Measurements from ENCODE around the gene MBOAT2.

DNA sequence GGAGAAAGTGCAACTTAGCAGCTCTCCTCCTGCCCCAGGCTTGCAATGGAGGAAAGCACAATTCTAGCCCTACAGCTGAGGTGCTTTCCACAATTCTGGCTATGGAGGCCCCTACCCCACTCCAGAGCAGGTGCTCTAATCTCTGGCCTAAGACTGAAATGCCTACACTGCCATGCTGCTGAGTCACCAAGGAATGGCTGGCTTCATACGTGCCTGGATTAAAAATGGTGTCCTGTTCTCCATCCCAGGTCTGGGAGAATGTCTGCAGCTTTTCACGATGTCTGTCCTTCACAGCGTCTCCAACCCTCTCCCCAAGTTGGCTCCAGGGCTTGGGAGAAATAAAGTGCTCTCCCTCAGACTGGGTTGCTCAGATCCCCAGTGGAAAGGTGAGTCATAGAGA is 48.5 kb downstream of the MBOAT2 start:
- TF ChIP-seq, protein P1, sequence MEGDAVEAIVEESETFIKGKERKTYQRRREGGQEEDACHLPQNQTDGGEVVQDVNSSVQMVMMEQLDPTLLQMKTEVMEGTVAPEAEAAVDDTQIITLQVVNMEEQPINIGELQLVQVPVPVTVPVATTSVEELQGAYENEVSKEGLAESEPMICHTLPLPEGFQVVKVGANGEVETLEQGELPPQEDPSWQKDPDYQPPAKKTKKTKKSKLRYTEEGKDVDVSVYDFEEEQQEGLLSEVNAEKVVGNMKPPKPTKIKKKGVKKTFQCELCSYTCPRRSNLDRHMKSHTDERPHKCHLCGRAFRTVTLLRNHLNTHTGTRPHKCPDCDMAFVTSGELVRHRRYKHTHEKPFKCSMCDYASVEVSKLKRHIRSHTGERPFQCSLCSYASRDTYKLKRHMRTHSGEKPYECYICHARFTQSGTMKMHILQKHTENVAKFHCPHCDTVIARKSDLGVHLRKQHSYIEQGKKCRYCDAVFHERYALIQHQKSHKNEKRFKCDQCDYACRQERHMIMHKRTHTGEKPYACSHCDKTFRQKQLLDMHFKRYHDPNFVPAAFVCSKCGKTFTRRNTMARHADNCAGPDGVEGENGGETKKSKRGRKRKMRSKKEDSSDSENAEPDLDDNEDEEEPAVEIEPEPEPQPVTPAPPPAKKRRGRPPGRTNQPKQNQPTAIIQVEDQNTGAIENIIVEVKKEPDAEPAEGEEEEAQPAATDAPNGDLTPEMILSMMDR (IDR thresholded peaks at IDR 0.05): no peak
- TF ChIP-seq TCF7L2 (IDR thresholded peaks at IDR 0.05; ENCODE audit: low read depth, low read length): no peak
- TF ChIP-seq, protein P2, sequence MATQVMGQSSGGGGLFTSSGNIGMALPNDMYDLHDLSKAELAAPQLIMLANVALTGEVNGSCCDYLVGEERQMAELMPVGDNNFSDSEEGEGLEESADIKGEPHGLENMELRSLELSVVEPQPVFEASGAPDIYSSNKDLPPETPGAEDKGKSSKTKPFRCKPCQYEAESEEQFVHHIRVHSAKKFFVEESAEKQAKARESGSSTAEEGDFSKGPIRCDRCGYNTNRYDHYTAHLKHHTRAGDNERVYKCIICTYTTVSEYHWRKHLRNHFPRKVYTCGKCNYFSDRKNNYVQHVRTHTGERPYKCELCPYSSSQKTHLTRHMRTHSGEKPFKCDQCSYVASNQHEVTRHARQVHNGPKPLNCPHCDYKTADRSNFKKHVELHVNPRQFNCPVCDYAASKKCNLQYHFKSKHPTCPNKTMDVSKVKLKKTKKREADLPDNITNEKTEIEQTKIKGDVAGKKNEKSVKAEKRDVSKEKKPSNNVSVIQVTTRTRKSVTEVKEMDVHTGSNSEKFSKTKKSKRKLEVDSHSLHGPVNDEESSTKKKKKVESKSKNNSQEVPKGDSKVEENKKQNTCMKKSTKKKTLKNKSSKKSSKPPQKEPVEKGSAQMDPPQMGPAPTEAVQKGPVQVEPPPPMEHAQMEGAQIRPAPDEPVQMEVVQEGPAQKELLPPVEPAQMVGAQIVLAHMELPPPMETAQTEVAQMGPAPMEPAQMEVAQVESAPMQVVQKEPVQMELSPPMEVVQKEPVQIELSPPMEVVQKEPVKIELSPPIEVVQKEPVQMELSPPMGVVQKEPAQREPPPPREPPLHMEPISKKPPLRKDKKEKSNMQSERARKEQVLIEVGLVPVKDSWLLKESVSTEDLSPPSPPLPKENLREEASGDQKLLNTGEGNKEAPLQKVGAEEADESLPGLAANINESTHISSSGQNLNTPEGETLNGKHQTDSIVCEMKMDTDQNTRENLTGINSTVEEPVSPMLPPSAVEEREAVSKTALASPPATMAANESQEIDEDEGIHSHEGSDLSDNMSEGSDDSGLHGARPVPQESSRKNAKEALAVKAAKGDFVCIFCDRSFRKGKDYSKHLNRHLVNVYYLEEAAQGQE (IDR thresholded peaks at IDR 0.05; ENCODE audit: insufficient read depth in 1 of 2, low read depth in 2 of 2, low read length in 1 of 2): no peak

Measured in Panc1 (cell line).